Measurements from ENCODE around the gene TOMM6.

The TOMM6 gene

DNA sequence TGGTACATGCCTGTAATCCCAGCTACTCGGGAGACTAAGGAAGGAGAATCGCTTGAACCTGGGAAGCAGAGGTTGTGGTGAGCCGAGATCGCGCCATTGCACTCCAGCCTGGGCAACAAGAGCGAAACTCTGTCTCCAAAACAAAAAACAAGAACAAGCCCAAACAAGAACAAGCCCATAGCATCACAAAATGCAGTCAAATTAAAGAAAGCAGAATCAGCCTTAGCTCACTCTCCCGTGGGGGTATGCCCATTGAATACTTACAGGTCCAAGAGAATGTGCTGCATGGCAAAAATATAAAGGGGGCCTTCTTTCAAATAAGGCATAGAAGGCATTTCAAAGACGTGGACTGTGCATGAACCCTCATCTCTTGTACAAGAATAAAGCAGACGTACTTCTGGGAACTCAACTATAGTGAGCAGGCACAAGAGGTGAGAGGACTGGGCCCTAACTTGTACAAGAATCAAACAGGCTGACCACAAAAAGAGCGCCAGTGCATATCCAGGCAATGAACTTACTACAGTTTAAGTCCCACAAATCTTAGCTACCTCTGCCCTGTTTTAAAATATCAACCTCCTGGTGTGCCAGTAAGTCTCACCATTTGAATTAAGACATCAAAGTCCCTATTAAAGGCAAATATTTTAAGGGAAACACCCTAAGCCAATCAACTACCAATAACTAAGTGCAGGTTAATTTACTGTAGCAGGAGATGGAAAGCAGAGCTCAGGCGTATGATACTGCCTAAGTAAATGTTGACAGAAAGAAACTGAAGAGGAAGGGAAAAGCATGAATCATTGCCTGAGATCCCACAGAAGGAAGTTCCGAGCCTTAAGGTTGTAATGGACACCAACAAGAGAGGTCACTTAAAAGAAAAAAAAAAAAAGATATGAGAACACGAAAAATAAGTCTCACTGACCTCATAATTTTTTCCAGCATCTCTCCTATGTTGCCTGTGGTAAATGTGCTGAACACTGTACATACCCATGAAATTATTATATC lies 37.4 kb downstream of the TOMM6 start:
- DNase-seq (ENCODE audit: low spot score): no peak

DNA sequence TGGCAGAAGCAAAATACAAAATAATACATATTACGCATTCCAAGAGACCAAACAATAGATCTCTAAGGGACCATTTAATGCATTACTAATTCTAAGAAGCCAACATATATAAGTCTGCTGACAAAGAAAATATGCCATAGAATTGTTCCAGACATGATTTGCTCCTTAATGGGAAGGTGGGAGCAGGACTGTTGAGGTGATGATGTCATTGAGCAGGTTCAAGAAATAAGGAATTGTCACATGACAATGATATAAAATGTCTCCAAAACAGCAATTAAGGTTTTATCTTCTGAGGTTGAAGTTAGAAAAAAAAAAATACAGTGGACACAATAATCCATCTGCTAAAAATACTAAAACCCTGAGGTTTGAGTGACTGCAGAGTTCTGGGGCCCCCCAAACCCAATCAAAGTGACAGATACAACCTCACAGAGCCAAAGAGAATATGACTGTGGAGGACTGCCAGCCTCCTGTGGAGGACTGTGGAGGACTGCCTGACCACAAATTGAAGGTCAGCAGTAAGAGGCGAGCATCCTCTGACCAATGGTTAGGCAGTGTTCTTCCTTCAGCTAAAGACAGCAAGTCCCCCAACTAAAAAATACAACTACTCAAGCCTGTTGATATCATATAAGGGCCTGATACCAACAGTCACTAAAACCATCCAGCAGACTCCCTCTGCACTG lies 39.0 kb downstream of the TOMM6 start:
- no peak for DNase-seq (ENCODE audit: low spot score)

DNA sequence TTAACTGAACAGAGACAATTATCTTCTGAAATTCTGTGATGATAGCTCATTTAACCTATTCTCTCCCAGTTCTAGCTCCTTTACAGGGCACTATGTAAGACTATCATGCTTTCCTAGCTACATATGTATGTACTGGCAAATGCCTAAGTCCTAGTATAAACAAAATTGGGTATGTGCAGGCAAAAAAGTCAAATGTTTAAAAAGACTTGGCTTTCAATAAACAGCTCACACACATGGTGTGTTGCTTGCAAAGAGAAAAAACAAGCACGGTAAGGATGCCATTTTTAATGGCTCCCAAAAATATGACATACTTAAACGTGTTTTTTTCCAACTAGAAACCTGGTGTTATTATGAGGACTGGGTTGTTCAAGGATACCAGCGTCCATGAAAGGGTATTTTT lies 44.8 kb downstream of the TOMM6 start:
- DNase-seq (ENCODE audit: low spot score): no peak

DNA sequence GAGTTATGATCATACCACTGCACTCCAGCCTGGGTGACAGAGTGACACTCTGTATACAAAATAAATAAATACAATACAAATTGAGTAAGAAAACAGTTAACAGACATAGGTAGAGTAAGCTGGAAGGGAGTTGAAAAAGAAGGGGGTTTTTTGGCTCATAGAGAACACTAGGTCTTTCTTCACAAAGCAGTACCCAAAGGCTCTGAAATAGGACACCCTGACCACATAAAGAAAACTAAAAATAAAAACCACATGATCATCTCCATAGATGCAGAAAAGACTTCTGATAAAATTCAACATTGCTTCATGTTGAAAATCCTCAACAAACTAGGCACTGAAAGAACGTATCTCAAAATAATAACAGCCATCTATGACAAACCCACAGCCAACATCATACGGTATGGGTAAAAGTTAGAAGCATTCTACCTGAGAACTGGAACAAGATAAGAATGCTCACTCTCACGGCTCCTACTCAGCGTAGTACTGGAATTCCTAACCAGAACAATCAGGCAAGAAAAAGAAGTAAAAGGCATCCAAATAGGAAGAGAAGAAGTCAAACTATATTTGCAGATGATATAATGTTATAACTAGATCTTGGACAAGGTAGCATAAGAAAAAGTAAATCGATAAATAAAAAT lies 48.6 kb downstream of the TOMM6 start:
- DNase-seq (ENCODE audit: low spot score): no peak

DNA sequence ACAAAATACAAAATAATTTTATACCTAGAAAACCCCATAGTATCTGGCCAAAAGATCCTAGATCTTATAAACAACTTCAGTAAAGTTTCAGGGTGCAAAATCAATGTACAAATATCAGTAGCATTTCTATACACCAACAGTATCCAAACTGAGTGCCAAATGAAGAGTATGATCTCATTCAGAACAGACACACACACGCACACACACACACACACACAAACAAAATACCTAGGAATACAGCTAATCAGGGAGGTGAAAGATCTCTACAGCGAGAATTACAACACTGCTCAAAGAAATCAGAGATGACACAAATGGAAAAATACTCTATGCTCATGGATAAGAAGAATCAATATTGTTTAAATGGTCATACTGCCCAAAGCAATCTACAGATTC lies 49.2 kb downstream of the TOMM6 start:
- no peak for DNase-seq (ENCODE audit: low spot score)

All from CD4-positive, alpha-beta T cell treated with Interleukin-2 at 100 ng/mL for 4 hours (primary cell).